Hepatocyte (in vitro differentiated cells): ENCODE results near the gene CYP24A1.

Experiments
- EZH2 ChIP-seq: fragments of 200-600 bp; sonication (generic); IDR thresholded peaks from 2 replicates; pipeline ENCODE4 v1.6.1; 2016; ENCODE audit warnings: antibody characterized with exemption, mild to moderate bottlenecking, borderline replicate concordance
- EZH2phosphoT487 ChIP-seq: fragments of 200-600 bp; sonication (generic); IDR thresholded peaks from one replicate; pipeline ENCODE4 v1.6.1; 2018; ENCODE audit warnings: antibody characterized with exemption, mild to moderate bottlenecking, low read depth, moderate library complexity; ENCODE audit not compliant: unreplicated experiment, severe bottlenecking
- TF ChIP-seq, protein P1 (sequence below): fragments of 200-600 bp; sonication (generic); IDR thresholded peaks from 2 replicates; pipeline ENCODE4 v1.5.1; 2016; ENCODE audit warnings: antibody characterized with exemption, mild to moderate bottlenecking; ENCODE audit not compliant: poor library complexity

DNA sequence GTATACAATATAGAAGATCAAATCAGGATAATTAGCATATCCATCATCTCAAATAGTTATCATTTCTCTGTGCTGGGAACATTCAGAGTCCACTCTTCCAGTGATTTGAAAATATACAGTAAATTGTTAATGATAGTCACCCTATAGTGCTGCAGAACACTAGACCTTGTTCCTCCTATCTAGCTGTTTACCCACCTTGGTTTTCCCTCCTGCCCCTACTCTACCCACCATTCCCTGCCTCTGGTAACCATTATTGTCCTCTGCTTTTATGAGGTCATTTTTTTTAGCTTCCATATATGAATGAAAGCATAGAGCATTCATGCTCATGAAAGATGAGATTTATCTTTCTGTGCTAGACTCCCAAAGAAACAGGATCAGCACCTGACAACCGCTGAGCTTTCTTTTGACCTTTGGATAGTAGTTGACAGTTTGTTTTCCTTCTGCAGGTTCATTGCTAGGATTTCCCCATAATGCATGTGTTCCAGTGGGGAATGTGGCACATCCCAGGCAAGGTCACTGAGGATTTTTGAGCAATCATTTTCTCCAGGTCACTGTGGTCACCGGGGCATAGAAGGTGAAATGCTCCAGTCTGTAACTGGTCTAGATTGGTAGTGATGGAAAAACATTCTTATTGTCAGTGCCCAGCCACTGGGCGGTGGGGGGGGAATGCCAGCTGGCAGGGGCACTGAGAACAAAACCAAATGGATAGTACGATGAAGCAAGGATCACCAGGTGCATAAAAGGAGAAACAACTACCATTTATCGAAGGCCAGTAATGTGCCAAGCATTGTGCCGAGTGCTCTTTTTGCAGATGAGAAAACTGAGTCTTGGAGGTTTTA lies 69.8 kb downstream of the CYP24A1 start:
- TF ChIP-seq, protein P1, sequence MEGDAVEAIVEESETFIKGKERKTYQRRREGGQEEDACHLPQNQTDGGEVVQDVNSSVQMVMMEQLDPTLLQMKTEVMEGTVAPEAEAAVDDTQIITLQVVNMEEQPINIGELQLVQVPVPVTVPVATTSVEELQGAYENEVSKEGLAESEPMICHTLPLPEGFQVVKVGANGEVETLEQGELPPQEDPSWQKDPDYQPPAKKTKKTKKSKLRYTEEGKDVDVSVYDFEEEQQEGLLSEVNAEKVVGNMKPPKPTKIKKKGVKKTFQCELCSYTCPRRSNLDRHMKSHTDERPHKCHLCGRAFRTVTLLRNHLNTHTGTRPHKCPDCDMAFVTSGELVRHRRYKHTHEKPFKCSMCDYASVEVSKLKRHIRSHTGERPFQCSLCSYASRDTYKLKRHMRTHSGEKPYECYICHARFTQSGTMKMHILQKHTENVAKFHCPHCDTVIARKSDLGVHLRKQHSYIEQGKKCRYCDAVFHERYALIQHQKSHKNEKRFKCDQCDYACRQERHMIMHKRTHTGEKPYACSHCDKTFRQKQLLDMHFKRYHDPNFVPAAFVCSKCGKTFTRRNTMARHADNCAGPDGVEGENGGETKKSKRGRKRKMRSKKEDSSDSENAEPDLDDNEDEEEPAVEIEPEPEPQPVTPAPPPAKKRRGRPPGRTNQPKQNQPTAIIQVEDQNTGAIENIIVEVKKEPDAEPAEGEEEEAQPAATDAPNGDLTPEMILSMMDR, result no peak
- no peak for TF ChIP-seq EZH2phosphoT487
- no peak for TF ChIP-seq EZH2
